ENCODE measurements around the gene ASZ1. TPM values are rescaled to one million over a fixed set of nuclear protein-coding genes. Genes with fewer than 3 reads are reported as not detected.

The ASZ1 gene
- total RNA-seq, 1 donor from 2014 or later, result not detected

- intact Hi-C loops (cut with DNase I), result no loop called here
- ATAC-seq (no peak), DNase-seq (no peak)
- H3K4me1 ChIP-seq, result no peaks in the 10 kb centered on the region
- H3K4me3 ChIP-seq, result no peak overlapping the region
- no peak for TF ChIP-seq CTCF (IDR thresholded peaks at IDR 0.05)
- no peaks in the 10 kb centered on the region for H3K36me3 ChIP-seq
- no peaks in the 10 kb centered on the region for H3K9me3 ChIP-seq
- H3K27me3 ChIP-seq, result no peaks in the 10 kb centered on the region
- H3K27ac ChIP-seq, result no peak overlapping the region
Observed at GRCh38 chr7:117332031-117332430, 95.3 kb downstream of the ASZ1 start.

GRCh38 chr7:117325836-117326235 lies 101.5 kb downstream of the ASZ1 start:
- DNase-seq (no peak), ATAC-seq (no peak)
- Histone ChIP-seq H3K27me3 (peaks cover 38% of the 10 kb centered on the region), H3K36me3 (no peaks in the 10 kb centered on the region), H3K9me3 (no peaks in the 10 kb centered on the region), H3K27ac (no peak overlapping the region), H3K4me3 (no peak overlapping the region), H3K4me1 (peaks cover 11% of the 10 kb centered on the region)
- intact Hi-C loops (cut with DNase I), result no loop called here
- TF ChIP-seq CTCF (IDR thresholded peaks at IDR 0.05), result no peak

- Histone ChIP-seq H3K4me1 (peaks cover 11% of the 10 kb centered on the region), H3K36me3 (no peaks in the 10 kb centered on the region), H3K4me3 (peak overlapping the region; percentile 46), H3K27ac (peak overlapping the region; percentile 63), H3K9me3 (no peaks in the 10 kb centered on the region), H3K27me3 (peaks cover 38% of the 10 kb centered on the region)
- intact Hi-C loops (cut with DNase I), result no loop called here
- DNase-seq, result no peak
- ATAC-seq, result peak; percentile 37
- no peak for TF ChIP-seq CTCF (IDR thresholded peaks at IDR 0.05)
Observed at GRCh38 chr7:117324960-117325359, 102.3 kb downstream of the ASZ1 start.

- Histone ChIP-seq H3K27ac (peak overlapping the region; percentile 78), H3K27me3 (peaks cover 38% of the 10 kb centered on the region)
- peak; percentile 83 for ATAC-seq
Observed at GRCh38 chr7:117323851-117324711, 103.2 kb downstream of the ASZ1 start.

GRCh38 chr7:117323305-117323850 lies 103.9 kb downstream of the ASZ1 start:
- Histone ChIP-seq H3K9me3 (no peaks in the 10 kb centered on the region), H3K36me3 (no peaks in the 10 kb centered on the region), H3K27me3 (peaks cover 38% of the 10 kb centered on the region), H3K4me3 (peak overlapping the region; percentile 46), H3K4me1 (peaks cover 11% of the 10 kb centered on the region), H3K27ac (peak overlapping the region; percentile 78)
- TF ChIP-seq CTCF (IDR thresholded peaks at IDR 0.05), result no peak
- intact Hi-C loops (cut with DNase I), result no loop called here
- no peak for ATAC-seq
- DNase-seq, result no peak

More at GRCh38 chr7:117323851-117324711, 103.2 kb downstream of the ASZ1 start:
- intact Hi-C loops (cut with DNase I), result no loop called here
- Histone ChIP-seq H3K9me3 (no peaks in the 10 kb centered on the region), H3K4me1 (peaks cover 11% of the 10 kb centered on the region), H3K36me3 (no peaks in the 10 kb centered on the region), H3K4me3 (peak overlapping the region; percentile 46)
- TF ChIP-seq CTCF (IDR thresholded peaks at IDR 0.05), result no peak
- peak; percentile 78 for DNase-seq

All from upper lobe of right lung (tissue), 1 donor.